SK-N-SH treated with all-trans-retinoic acid at 6 μM for 48 hours (cell line): ENCODE data around the gene KIN.

ENCODE experiments used
- BACH2 ChIP-seq: fragments of 250-450 bp; sonication (Bioruptor Pico); IDR thresholded peaks from 2 replicates; pipeline ENCODE4 v1.9.0; 2021; ENCODE audit warnings: mild to moderate bottlenecking, borderline replicate concordance
- RARB ChIP-seq: fragments of 250-450 bp; sonication (Bioruptor Pico); IDR thresholded peaks from 2 replicates; pipeline ENCODE4 v1.8.0; 2021; ENCODE audit warnings: mild to moderate bottlenecking, moderate library complexity
- TCF4 ChIP-seq: fragments of 250-450 bp; sonication (Bioruptor Pico); IDR thresholded peaks from 2 replicates; pipeline ENCODE4 v1.8.0; 2021; ENCODE audit warnings: mild to moderate bottlenecking, moderate library complexity, borderline replicate concordance
- TOX ChIP-seq: fragments of 250-450 bp; sonication (Bioruptor Pico); IDR thresholded peaks from 2 replicates; pipeline ENCODE4 v1.8.0; 2021; ENCODE audit warnings: mild to moderate bottlenecking, moderate library complexity, borderline replicate concordance
- ZFP3 ChIP-seq: fragments of 250-450 bp; sonication (Bioruptor Pico); IDR thresholded peaks from 2 replicates; pipeline ENCODE4 v1.5.0; 2020; ENCODE audit warnings: mild to moderate bottlenecking, moderate library complexity
- ZFP30 ChIP-seq: fragments of 450-650 bp; formaldehyde crosslinking; IDR thresholded peaks from 2 replicates; pipeline ENCODE4 v1.5.0; 2022; ENCODE audit warnings: mild to moderate bottlenecking, moderate library complexity
- TF ChIP-seq, protein P1 (sequence below): fragments of 250-450 bp; sonication (Bioruptor Pico); IDR thresholded peaks from 2 replicates; pipeline ENCODE4 v1.8.0; 2020; ENCODE audit warnings: mild to moderate bottlenecking, moderate library complexity, borderline replicate concordance
- TF ChIP-seq, protein P2 (sequence below): fragments of 250-450 bp; sonication (Bioruptor Pico); IDR thresholded peaks from 2 replicates; pipeline ENCODE4 v1.5.0; 2020; ENCODE audit warnings: mild to moderate bottlenecking, moderate library complexity

DNA sequence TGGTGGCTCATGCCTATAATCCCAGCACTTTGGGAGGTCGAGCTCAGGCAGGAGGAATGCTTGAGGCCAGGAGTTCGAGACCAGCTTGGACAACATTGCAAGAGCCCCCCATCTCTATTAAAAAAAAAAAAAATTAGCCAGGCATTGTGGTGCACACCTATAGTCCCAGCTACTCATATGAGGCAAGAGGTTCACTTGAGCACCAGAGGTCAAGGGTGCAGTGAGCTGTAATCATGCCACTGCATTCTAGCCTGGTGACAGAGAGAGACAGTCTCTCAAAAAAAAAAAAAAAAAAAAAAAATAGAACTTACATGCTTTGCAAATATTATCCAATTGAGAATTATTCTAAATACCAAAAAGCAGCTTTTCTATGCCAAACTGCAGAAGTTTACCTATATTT lies 11.0 kb downstream of the KIN start:
- no peak for TF ChIP-seq ZFP3 (CRISPR knock-in tag)
- TF ChIP-seq RARB: no peak
- TF ChIP-seq, protein P1, sequence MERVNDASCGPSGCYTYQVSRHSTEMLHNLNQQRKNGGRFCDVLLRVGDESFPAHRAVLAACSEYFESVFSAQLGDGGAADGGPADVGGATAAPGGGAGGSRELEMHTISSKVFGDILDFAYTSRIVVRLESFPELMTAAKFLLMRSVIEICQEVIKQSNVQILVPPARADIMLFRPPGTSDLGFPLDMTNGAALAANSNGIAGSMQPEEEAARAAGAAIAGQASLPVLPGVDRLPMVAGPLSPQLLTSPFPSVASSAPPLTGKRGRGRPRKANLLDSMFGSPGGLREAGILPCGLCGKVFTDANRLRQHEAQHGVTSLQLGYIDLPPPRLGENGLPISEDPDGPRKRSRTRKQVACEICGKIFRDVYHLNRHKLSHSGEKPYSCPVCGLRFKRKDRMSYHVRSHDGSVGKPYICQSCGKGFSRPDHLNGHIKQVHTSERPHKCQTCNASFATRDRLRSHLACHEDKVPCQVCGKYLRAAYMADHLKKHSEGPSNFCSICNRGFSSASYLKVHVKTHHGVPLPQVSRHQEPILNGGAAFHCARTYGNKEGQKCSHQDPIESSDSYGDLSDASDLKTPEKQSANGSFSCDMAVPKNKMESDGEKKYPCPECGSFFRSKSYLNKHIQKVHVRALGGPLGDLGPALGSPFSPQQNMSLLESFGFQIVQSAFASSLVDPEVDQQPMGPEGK (CRISPR knock-in tag): no peak
- no peak for TF ChIP-seq TOX (CRISPR knock-in tag)
- TF ChIP-seq BACH2 (CRISPR knock-in tag): no peak
- TF ChIP-seq ZFP30 (CRISPR knock-in tag): no peak
- TF ChIP-seq, protein P2, sequence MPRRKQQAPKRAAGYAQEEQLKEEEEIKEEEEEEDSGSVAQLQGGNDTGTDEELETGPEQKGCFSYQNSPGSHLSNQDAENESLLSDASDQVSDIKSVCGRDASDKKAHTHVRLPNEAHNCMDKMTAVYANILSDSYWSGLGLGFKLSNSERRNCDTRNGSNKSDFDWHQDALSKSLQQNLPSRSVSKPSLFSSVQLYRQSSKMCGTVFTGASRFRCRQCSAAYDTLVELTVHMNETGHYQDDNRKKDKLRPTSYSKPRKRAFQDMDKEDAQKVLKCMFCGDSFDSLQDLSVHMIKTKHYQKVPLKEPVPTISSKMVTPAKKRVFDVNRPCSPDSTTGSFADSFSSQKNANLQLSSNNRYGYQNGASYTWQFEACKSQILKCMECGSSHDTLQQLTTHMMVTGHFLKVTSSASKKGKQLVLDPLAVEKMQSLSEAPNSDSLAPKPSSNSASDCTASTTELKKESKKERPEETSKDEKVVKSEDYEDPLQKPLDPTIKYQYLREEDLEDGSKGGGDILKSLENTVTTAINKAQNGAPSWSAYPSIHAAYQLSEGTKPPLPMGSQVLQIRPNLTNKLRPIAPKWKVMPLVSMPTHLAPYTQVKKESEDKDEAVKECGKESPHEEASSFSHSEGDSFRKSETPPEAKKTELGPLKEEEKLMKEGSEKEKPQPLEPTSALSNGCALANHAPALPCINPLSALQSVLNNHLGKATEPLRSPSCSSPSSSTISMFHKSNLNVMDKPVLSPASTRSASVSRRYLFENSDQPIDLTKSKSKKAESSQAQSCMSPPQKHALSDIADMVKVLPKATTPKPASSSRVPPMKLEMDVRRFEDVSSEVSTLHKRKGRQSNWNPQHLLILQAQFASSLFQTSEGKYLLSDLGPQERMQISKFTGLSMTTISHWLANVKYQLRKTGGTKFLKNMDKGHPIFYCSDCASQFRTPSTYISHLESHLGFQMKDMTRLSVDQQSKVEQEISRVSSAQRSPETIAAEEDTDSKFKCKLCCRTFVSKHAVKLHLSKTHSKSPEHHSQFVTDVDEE (CRISPR knock-in tag): no peak
- TF ChIP-seq TCF4 (CRISPR knock-in tag): no peak
